Hepatocyte (in vitro differentiated cells): ENCODE measurements around the gene CSTPP1. TPM values are rescaled to one million over a fixed set of nuclear protein-coding genes. Genes with fewer than 3 reads are reported as not detected.

Experiments used
- DNase-seq: peaks from one replicate; pipeline ENCODE4 v3.0.0-alpha.2; 2016; ENCODE audit warnings: low spot score
- H2AFZ ChIP-seq: fragments of 200-600 bp; sonication (generic); 2 replicates; pipeline ENCODE4 v1.6.0; 2016; ENCODE audit warnings: antibody characterized with exemption, mild to moderate bottlenecking
- H3K27ac ChIP-seq: fragments of 200-600 bp; sonication (generic); 2 replicates; pipeline ENCODE4 v1.5.1; 2016; ENCODE audit warnings: mild to moderate bottlenecking
- H3K27me3 ChIP-seq: fragments of 200-600 bp; sonication (generic); 2 replicates; pipeline ENCODE4 v1.6.1; 2016
- H3K36me3 ChIP-seq: fragments of 200-600 bp; sonication (generic); replicated peaks from 2 replicates; pipeline ENCODE4 v1.5.1; 2016; ENCODE audit warnings: low read depth; ENCODE audit not compliant: insufficient read depth
- H3K4me1 ChIP-seq: fragments of 200-600 bp; sonication (generic); 2 replicates; pipeline ENCODE4 v1.5.1; 2016; ENCODE audit warnings: mild to moderate bottlenecking, moderate library complexity; ENCODE audit not compliant: insufficient read depth
- H3K4me2 ChIP-seq: fragments of 200-600 bp; sonication (generic); 2 replicates; pipeline ENCODE4 v1.6.0; 2016
- H3K4me3 ChIP-seq: fragments of 200-600 bp; sonication (generic); 2 replicates; pipeline ENCODE4 v1.5.1; 2016; ENCODE audit warnings: mild to moderate bottlenecking
- H3K79me2 ChIP-seq: fragments of 200-600 bp; sonication (generic); 2 replicates; pipeline ENCODE4 v1.6.0; 2017; ENCODE audit warnings: mild to moderate bottlenecking
- H3K9me2 ChIP-seq: fragments of 200-600 bp; sonication (generic); replicated peaks from 2 replicates; pipeline ENCODE4 v1.6.0; 2017; ENCODE audit warnings: mild to moderate bottlenecking; ENCODE audit not compliant: insufficient read depth
- H3K9me3 ChIP-seq: fragments of 200-600 bp; sonication (generic); 2 replicates; pipeline ENCODE4 v1.5.1; 2016; ENCODE audit warnings: low read depth, mild to moderate bottlenecking
- H4K20me1 ChIP-seq: fragments of 200-600 bp; sonication (generic); 2 replicates; pipeline ENCODE4 v1.6.0; 2016; ENCODE audit warnings: mild to moderate bottlenecking; ENCODE audit not compliant: insufficient read depth, poor library complexity, severe bottlenecking
- CTCF ChIP-seq: fragments of 200-600 bp; sonication (generic); IDR thresholded peaks from 2 replicates; pipeline ENCODE4 v1.5.1; 2016; ENCODE audit warnings: antibody characterized with exemption, mild to moderate bottlenecking; ENCODE audit not compliant: poor library complexity
- EZH2 ChIP-seq: fragments of 200-600 bp; sonication (generic); IDR thresholded peaks from 2 replicates; pipeline ENCODE4 v1.6.1; 2016; ENCODE audit warnings: antibody characterized with exemption, mild to moderate bottlenecking, borderline replicate concordance
- EZH2phosphoT487 ChIP-seq: fragments of 200-600 bp; sonication (generic); IDR thresholded peaks from one replicate; pipeline ENCODE4 v1.6.1; 2018; ENCODE audit warnings: antibody characterized with exemption, mild to moderate bottlenecking, low read depth, moderate library complexity; ENCODE audit not compliant: unreplicated experiment, severe bottlenecking
- WGBS: methylation state at CpG from one replicate; pipeline ENCODE4 v1.1.6; 2016; ENCODE audit warnings: low lambda C conversion rate; ENCODE audit errors: missing lambda C conversion rate; 5-methylcytosine and 5-hydroxymethylcytosine counted together
- polyA plus RNA-seq: library from polyadenylated mRNA; unstranded; fragments of >200 nt; fragmentation: Nextera tagmentation; extraction: Ambion mirVana; gene quantifications from 2 replicates; pipeline ENCODE4 v1.2.1, GENCODE V29; 2016
- total RNA-seq: library from RNA; depleted of rRNA; stranded (reverse); fragments of >200 nt; gene quantifications from 2 replicates; pipeline ENCODE4 v1.2.3, GENCODE V29; 2014

CSTPP1 gene
- total and polyA plus RNA-seq, 2 experiments from 2014 or later: 23.0 to 44.3 TPM

DNA sequence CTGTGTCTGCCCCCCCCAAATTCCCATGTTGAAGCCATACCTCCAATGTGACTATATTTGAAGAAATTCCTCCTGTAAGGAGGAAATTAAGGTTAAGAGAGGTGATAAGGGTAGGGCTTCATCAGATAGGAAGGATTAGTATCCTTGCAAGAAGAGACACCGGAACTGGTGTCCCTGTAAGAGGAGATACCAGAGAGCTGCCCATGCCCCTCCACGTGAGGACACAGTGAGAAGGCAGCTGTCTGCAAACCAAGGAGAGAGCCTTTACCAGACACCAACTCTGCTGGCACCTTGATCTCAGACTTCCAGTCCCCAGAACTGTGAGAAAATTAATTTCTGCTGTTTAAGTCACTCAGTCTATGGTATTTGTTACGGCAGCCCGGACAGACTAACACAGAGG lies 130.8 kb downstream of the CSTPP1 start:
- Histone ChIP-seq H3K36me3 (no peaks in the 10 kb centered on the region), H3K9me3 (no peaks in the 10 kb centered on the region), H3K27me3 (no peaks in the 10 kb centered on the region), H2AFZ (no peak overlapping the region), H3K9me2 (no peaks in the 10 kb centered on the region), H3K4me1 (peaks cover 13% of the 10 kb centered on the region), H4K20me1 (no peaks in the 10 kb centered on the region), H3K79me2 (no peaks in the 10 kb centered on the region), H3K27ac (no peak overlapping the region), H3K4me2 (no peak overlapping the region), H3K4me3 (no peak overlapping the region)
- TF ChIP-seq EZH2 (no peak), EZH2phosphoT487 (no peak), CTCF (no peak)
- 71% methylated on average over 4 of the region's 4 CpGs for WGBS
- DNase-seq: no peak

GRCh38 chr11:47070769-47071168 lies 134.2 kb downstream of the CSTPP1 start:
- DNase-seq: no peak
- Histone ChIP-seq H3K27ac (no peak overlapping the region), H4K20me1 (no peaks in the 10 kb centered on the region), H3K4me2 (no peak overlapping the region), H3K9me3 (no peaks in the 10 kb centered on the region), H3K36me3 (no peaks in the 10 kb centered on the region), H3K4me1 (peaks cover 13% of the 10 kb centered on the region), H3K79me2 (no peaks in the 10 kb centered on the region), H3K4me3 (no peak overlapping the region), H2AFZ (no peak overlapping the region), H3K9me2 (no peaks in the 10 kb centered on the region), H3K27me3 (no peaks in the 10 kb centered on the region)
- TF ChIP-seq EZH2: no peak
- no peak for TF ChIP-seq CTCF
- no peak for TF ChIP-seq EZH2phosphoT487
- 92% methylated on average over 1 of the region's 1 CpG for WGBS

DNA sequence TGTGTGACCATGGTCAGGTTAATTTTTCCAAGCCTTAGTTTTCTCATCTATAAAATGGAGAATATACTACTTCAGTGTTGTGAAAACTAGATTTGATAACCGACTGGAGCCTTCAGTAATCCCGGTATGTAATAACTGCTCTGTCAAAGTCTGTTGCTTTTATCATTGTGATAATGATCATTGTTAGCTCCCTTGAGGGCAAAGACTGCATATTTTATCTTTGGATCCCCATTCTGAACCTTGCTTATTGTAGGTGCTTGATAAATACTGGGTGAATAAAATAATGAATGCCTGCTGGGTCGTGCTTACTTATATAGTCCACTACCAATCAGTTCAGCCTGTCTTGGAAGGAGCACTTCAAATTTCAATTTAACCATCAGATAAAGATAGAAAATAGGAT lies 134.8 kb downstream of the CSTPP1 start:
- H3K4me3 ChIP-seq: no peak overlapping the region
- peak overlapping the region; percentile 13 for H3K4me2 ChIP-seq
- no peaks in the 10 kb centered on the region for H3K79me2 ChIP-seq
- H3K9me2 ChIP-seq: no peaks in the 10 kb centered on the region
- no peaks in the 10 kb centered on the region for H3K27me3 ChIP-seq
- H3K27ac ChIP-seq: no peak overlapping the region
- WGBS: 49% methylated on average over 3 of the region's 3 CpGs
- peaks cover 13% of the 10 kb centered on the region for H3K4me1 ChIP-seq
- no peak overlapping the region for H2AFZ ChIP-seq
- H4K20me1 ChIP-seq: no peaks in the 10 kb centered on the region
- no peaks in the 10 kb centered on the region for H3K9me3 ChIP-seq
- DNase-seq: no peak
- no peaks in the 10 kb centered on the region for H3K36me3 ChIP-seq
- TF ChIP-seq EZH2 (no peak), CTCF (no peak), EZH2phosphoT487 (no peak)

DNA sequence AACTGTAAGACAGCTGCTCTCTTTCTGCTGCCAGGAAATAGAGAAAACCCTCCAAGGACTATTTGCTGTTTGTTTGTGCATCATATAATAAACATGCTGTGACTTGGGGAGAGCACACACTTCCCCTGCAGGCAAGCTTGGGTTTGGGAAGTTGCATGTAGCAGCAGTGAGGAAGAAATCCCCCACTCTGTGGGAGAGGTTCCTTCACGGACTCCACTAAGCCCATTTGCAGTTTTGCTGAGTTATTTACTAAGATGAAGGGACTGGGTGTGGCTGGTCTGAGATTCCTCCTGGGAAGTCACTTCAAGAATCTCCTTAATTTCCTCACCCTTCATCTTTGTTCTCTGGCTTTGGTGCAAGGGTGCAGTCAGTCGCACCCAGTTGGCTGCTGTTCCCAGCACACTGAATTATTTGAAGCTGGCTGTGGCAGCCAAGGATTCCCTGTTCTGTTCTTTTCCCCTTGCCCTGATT lies 135.3 kb downstream of the CSTPP1 start:
- no peaks in the 10 kb centered on the region for H3K27me3 ChIP-seq
- TF ChIP-seq EZH2phosphoT487 (no peak), EZH2 (no peak), CTCF (no peak)
- H2AFZ ChIP-seq: no peak overlapping the region
- peak overlapping the region; percentile 13 for H3K4me2 ChIP-seq
- DNase-seq: peak; percentile 14
- 51% methylated on average over 2 of the region's 2 CpGs for WGBS
- H3K27ac ChIP-seq: no peak overlapping the region
- no peaks in the 10 kb centered on the region for H4K20me1 ChIP-seq
- H3K9me3 ChIP-seq: no peaks in the 10 kb centered on the region
- H3K4me3 ChIP-seq: no peak overlapping the region
- H3K4me1 ChIP-seq: peaks cover 13% of the 10 kb centered on the region
- H3K36me3 ChIP-seq: no peaks in the 10 kb centered on the region
- H3K9me2 ChIP-seq: no peaks in the 10 kb centered on the region
- H3K79me2 ChIP-seq: no peaks in the 10 kb centered on the region
